Camera-type eye (tissue), 1 donor: ENCODE data around the gene TMEM37. TPM values are rescaled to one million over a fixed set of nuclear protein-coding genes. Genes with fewer than 3 reads are reported as not detected.

Source experiments
- total RNA-seq: library from RNA; depleted of rRNA; stranded (reverse); fragments of >200 nt; gene quantifications from one replicate; pipeline ENCODE4 v1.2.3, GENCODE V29; 2014

Gene TMEM37
- total RNA-seq, result 5.1 TPM

DNA sequence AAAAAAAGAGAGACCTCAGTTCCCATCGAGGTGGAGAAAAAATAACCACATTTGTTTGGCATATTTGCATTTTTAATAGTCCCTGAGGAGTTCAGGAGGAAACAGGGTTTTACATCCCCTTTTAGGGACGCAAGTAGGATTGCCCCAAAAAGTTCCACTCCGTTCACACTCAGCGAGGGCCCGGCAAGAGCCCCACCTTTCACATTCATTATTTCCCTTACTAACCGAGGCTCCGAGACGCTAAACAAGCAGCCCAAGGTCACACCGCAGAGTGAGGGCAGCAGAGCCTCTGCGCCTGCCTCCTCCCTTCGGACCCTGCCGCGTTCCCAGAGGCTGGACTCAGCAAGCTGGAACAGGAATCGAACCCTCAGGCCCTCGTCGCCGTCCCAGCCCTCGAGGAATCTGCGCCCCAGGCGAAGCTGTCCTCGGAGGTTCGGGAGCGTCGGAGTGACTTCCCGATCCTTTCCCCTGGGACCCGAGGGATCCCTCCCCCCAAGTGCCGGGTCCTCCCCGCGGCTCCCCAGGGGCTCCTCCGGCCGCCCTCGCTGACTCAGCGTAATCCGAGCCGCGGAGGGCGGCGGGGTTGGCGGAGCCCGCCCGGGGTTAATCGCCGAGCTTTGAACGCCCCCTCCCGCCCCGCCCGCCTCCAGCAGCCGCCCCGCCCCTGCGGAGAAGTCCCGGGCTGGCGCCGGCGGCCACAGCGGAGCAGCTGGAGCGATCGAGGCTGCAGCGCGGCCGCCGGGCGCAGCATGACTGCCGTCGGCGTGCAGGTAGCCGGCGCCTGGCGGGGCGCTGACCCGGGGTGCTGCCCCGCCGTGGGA is at the start of gene TMEM37:
Gene TMEM37, plus strand, starts transcription at position 700 of the 821 bp plus-strand sequence. Its CDS starts 50 bp downstream, at position 750.

Other genes starting within 250 kb of the TMEM37 start
- gene STEAP3, start 208.0 kb upstream of the TMEM37 start, total RNA-seq, result 2.6 TPM
- gene C2orf76, start 65.0 kb upstream of the TMEM37 start, total RNA-seq, result 19.1 TPM
- 91.2 TPM for gene DBI, start 64.9 kb upstream of the TMEM37 start, total RNA-seq
- not detected for gene SCTR, start 92.6 kb downstream of the TMEM37 start, total RNA-seq
- 4.1 TPM for gene CFAP221, start 112.6 kb downstream of the TMEM37 start, total RNA-seq
- gene TMEM177, start 247.3 kb downstream of the TMEM37 start, total RNA-seq, result 18.2 TPM